Pericardium fibroblast (primary cell): ENCODE data around the gene ANP32E. TPM values are rescaled to one million over a fixed set of nuclear protein-coding genes. Genes with fewer than 3 reads are reported as not detected.

Source experiments
- total RNA-seq: library from RNA; depleted of rRNA; stranded (reverse); fragments of >200 nt; gene quantifications from 2 replicates; pipeline ENCODE4 v1.2.3, GENCODE V29; 2015

Gene ANP32E
- 11.6 and 11.9 TPM in 2 replicates for total RNA-seq

DNA sequence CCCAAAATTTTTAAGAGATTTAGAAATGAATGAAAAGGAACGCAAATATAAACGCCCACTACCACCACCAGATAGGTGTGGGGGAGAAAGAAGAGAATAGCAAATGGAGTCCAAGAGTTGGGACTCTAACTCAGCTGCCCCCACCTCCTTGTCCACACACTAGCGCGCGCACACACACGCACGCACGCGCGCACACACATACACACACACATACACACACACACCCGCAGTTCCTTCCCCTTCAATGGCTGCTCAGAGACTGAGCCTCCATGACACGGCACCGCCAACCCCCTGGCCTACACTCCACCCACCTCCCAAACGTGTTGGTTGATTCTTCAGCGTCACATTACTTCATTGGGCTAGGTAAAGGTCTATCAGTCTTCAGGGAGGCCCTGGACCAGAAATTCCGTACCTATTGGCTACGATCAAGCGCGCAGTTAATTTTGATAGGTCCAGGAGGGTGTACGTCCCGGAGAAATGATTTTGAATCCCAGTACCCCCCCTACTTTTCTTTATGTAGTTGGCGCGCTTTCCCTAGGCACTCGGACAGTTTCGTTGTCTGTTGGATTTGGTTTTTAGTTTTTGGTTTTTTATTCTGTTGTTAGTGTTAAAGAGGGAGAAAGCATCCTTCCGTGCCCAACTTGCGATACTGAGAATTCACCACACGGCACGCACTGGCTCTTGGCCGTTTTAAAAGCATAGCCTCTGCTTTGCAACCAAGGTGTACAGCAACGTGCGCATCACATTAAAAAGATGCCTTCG is at the start of gene ANP32E:
Gene ANP32E (minus strand): TSS at position 261 of the 762 bp plus-strand sequence. CDS start 326 bp downstream, outside the sequence.

DNA sequence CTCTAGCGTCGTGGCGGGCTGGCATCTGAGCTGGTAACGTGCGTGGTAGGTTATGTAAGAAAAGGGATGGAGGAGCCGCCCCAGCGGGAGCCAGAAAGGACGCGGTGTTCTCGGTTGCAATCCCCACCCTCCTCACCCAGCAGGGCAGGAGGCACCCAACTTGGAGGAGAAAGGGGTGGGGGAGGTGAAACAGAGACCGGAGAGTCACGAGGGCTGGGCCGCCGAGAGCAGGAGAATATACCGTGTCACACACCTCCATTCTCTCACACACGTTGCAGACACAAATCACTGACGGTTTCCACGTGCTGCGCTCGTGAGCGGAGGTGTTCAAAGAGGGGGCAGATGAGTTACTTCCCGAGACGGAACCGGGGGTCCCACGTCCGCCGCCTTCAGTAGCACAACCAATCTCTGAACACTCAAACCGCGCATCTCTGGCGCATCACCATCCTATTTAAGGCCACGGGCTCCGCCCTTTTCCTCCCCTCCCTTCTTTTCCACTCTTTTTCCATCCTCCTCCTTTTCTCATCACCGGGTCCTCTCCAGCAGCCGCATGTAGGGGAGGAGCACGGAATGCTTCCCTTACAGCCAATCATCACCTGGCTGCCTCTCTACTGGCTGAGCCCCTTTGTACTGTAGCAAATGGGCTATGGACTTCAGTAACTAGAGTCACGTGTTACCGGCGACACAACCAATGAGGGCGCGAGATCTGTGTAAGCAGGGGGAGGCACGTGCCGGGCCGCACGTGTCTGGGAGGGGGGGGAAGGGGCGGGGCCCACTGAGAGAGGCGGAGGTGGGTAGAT is 46.0 kb upstream of the ANP32E start, which contains the start of gene CIART:
Gene CIART (plus strand): TSS at position 797 of the 800 bp plus-strand sequence. CDS start 714 bp downstream, outside the sequence.

DNA sequence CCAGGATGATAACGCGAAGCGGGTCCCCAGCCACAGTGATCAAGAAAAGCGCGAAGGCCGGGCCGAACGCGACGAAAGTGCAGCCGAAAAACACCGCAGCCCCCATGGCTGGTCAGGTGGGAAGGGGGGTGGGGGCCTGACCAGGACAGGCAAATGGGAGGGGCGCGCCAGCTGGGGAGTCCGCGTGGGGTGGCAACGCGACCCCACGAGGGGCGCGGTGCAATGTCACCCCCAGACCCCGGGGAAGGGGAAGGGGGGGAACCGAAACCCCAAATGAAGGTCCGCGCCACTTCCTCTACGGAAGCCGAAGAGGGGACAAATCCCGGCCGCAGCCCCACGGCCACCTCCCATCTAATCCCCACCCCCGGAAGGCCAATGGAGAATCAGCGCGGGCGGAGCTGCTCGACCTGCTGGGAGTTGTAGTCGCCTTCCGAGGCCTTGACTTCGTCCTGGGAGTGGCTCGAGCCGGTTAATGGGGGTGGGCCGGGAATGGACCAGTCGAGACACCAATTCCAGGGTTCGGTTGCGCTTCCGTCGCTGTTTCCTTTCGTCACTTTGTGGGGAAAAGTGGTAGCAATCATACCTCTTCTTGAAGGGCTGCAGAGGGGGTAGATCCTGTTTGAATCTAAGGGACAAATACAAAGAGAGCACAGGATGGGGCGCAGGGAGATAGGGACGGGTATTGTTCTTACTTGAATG is 32.9 kb upstream of the ANP32E start, which contains the start of gene APH1A:
Gene APH1A (minus strand): TSS at position 312 of the 699 bp plus-strand sequence. CDS start 206 bp downstream, at position 106.

DNA sequence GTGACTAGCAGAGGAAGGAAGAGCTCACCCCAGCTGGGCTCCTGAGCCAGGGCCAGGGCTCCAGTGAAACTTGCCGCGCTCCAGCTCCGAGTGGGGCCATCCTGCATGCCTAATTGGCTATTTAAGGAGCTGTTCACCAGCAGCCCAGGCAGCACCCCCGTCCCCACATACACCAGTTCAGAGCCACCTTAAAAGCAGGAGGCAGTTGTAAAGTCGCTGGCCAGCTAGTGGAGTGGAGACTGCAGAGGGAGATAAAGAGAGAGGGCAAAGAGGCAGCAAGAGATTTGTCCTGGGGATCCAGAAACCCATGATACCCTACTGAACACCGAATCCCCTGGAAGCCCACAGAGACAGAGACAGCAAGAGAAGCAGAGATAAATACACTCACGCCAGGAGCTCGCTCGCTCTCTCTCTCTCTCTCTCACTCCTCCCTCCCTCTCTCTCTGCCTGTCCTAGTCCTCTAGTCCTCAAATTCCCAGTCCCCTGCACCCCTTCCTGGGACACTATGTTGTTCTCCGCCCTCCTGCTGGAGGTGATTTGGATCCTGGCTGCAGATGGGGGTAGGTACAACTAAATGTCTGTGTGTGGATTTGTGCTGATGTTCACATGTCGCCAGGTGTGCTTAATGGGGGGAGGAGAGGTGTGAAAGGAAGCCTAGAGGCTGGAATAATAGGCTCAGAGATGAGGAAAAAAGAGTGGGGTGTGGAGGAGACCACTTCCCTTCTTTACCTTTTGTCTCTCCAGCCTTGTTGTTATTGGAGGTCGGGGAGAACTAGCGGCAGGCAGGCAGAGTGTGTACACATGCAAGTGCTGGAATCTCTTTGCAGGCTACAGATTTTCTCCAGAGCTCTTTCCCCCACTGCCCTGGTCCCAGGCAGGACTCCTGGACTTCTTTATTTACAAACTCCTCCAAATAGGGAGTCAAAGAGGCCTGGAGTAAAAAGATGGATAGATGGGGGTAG is 22.0 kb upstream of the ANP32E start, which contains the start of gene CA14:
Gene CA14 (plus strand): TSS at position 151 of the 962 bp plus-strand sequence. CDS start 355 bp downstream, at position 506.

Other genes starting within 250 kb of the ANP32E start
- 7.0 and 7.1 TPM in 2 replicates for gene OTUD7B, start 225.4 kb downstream of the ANP32E start, total RNA-seq
- gene VPS45, start 168.3 kb downstream of the ANP32E start, total RNA-seq, result 17.2 and 22.5 TPM in 2 replicates
- 20.3 and 24.5 TPM in 2 replicates for gene PLEKHO1, start 86.2 kb downstream of the ANP32E start, total RNA-seq
- gene CA14, start 21.7 kb upstream of the ANP32E start, total RNA-seq, result not detected in 2 replicates
- 92.1 and 92.4 TPM in 2 replicates for gene APH1A, start 32.9 kb upstream of the ANP32E start, total RNA-seq
- gene C1orf54, start 36.7 kb upstream of the ANP32E start, total RNA-seq, result 19.5 and 21.2 TPM in 2 replicates
- 3.3 and 3.6 TPM in 2 replicates for gene CIART, start 46.4 kb upstream of the ANP32E start, total RNA-seq
- gene MRPS21, start 57.7 kb upstream of the ANP32E start, total RNA-seq, result 43.4 and 44.5 TPM in 2 replicates
- 14.8 and 18.6 TPM in 2 replicates for gene PRPF3, start 85.4 kb upstream of the ANP32E start, total RNA-seq
- gene RPRD2, start 128.0 kb upstream of the ANP32E start, total RNA-seq, result 8.3 and 9.0 TPM in 2 replicates